ENCODE results near the gene TIGD1. TPM values are rescaled to one million over a fixed set of nuclear protein-coding genes. Genes with fewer than 3 reads are reported as not detected.

Gene TIGD1
- total and polyA plus RNA-seq, 2 experiments from 2014 or later = 7.6 to 9.3 TPM

DNA sequence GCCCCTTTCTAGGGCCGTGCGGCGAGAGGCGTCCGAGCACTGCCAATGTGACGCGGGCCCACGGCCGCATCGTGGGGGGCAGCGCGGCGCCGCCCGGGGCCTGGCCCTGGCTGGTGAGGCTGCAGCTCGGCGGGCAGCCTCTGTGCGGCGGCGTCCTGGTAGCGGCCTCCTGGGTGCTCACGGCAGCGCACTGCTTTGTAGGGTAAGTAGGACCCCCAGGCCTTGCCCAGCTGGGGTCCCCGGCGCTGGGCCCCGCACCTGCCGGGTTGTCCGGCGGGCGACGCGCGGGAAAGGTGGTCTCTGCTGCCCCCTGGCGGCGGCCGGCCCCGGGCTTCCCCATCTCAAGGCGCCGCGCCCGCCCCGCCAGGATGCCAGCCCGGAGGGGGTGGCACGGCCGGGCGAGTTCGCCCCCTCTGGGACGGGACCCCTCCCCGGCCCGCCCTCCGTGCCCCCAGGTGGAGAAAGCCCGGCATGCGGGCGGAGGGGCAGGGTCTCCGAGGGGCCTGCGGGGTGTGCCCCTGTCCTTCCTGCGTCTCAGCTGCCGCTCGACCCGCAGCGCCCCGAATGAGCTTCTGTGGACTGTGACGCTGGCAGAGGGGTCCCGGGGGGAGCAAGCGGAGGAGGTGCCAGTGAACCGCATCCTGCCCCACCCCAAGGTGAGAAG is 28.3 kb downstream of the TIGD1 start (continued):
- TF ChIP-seq, protein P1, sequence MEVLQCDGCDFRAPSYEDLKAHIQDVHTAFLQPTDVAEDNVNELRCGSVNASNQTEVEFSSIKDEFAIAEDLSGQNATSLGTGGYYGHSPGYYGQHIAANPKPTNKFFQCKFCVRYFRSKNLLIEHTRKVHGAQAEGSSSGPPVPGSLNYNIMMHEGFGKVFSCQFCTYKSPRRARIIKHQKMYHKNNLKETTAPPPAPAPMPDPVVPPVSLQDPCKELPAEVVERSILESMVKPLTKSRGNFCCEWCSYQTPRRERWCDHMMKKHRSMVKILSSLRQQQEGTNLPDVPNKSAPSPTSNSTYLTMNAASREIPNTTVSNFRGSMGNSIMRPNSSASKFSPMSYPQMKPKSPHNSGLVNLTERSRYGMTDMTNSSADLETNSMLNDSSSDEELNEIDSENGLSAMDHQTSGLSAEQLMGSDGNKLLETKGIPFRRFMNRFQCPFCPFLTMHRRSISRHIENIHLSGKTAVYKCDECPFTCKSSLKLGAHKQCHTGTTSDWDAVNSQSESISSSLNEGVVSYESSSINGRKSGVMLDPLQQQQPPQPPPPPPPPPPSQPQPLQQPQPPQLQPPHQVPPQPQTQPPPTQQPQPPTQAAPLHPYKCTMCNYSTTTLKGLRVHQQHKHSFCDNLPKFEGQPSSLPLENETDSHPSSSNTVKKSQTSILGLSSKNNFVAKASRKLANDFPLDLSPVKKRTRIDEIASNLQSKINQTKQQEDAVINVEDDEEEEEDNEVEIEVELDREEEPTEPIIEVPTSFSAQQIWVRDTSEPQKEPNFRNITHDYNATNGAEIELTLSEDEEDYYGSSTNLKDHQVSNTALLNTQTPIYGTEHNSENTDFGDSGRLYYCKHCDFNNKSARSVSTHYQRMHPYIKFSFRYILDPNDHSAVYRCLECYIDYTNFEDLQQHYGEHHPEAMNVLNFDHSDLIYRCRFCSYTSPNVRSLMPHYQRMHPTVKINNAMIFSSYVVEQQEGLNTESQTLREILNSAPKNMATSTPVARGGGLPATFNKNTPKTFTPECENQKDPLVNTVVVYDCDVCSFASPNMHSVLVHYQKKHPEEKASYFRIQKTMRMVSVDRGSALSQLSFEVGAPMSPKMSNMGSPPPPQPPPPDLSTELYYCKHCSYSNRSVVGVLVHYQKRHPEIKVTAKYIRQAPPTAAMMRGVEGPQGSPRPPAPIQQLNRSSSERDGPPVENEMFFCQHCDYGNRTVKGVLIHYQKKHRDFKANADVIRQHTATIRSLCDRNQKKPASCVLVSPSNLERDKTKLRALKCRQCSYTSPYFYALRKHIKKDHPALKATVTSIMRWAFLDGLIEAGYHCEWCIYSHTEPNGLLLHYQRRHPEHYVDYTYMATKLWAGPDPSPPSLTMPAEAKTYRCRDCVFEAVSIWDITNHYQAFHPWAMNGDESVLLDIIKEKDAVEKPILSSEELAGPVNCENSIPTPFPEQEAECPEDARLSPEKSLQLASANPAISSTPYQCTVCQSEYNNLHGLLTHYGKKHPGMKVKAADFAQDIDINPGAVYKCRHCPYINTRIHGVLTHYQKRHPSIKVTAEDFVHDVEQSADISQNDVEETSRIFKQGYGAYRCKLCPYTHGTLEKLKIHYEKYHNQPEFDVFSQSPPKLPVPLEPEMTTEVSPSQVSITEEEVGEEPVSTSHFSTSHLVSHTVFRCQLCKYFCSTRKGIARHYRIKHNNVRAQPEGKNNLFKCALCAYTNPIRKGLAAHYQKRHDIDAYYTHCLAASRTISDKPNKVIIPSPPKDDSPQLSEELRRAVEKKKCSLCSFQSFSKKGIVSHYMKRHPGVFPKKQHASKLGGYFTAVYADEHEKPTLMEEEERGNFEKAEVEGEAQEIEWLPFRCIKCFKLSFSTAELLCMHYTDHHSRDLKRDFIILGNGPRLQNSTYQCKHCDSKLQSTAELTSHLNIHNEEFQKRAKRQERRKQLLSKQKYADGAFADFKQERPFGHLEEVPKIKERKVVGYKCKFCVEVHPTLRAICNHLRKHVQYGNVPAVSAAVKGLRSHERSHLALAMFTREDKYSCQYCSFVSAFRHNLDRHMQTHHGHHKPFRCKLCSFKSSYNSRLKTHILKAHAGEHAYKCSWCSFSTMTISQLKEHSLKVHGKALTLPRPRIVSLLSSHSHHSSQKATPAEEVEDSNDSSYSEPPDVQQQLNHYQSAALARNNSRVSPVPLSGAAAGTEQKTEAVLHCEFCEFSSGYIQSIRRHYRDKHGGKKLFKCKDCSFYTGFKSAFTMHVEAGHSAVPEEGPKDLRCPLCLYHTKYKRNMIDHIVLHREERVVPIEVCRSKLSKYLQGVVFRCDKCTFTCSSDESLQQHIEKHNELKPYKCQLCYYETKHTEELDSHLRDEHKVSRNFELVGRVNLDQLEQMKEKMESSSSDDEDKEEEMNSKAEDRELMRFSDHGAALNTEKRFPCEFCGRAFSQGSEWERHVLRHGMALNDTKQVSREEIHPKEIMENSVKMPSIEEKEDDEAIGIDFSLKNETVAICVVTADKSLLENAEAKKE (CRISPR knock-in tag; IDR thresholded peaks at IDR 0.05) = no peak
- no peak for TF ChIP-seq ZNF114 (CRISPR knock-in tag; IDR thresholded peaks at IDR 0.05)

DNA sequence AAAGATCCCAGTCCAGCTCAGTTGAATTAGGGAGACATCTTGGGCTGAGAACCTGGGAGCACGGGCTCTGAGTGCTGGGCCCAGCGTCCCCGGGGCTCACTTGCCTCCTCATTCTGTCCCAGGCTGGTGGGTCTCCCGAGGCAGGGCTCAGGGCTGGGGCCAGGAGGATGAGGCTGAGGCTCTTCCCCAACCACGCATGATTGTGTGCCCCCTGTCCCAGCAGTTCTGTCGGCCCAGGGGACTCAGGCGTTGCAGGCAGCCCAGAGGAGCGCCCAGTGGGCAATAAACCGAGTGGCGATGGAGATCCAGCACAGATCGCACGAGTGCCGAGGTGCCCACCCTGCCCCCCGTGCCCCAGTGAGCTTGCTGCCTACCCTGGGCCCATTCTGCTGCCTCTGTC is 29.3 kb downstream of the TIGD1 start:
- DNase-seq (ENCODE audit: low spot score) (no peak), ATAC-seq (no peak)
- Histone ChIP-seq H3K27ac (ENCODE audit: low read depth) (no peak overlapping the region), H3F3A (replicated peaks; ENCODE audit: low read depth) (0 out of 2 replicates have a peak, but pooled peaks cover 3% of the 10 kb centered on the region), H2AFZ (no peak overlapping the region), H3K4me1 (ENCODE audit: insufficient read depth) (no peaks in the 10 kb centered on the region; the same call in 1 of the 2 replicates), H3K9me2 (ENCODE audit: insufficient read depth) (no peaks in the 10 kb centered on the region), H3K27me3 (ENCODE audit: insufficient read depth) (peaks cover 44% of the 10 kb centered on the region), H3K4me3 (no peak overlapping the region), H3K36me3 (ENCODE audit: insufficient read depth) (no peaks in the 10 kb centered on the region), H4K20me1 (replicated peaks; ENCODE audit: insufficient read depth) (no peaks in the 10 kb centered on the region), H3K79me2 (replicated peaks; ENCODE audit: insufficient read depth) (no peaks in the 10 kb centered on the region), H3K4me2 (no peak overlapping the region)
- no peak overlapping the region for H3K4me3 Mint-ChIP-seq
- no peak overlapping the region for H3K27ac Mint-ChIP-seq
- no peaks in the 10 kb centered on the region for H3K9me3 Mint-ChIP-seq
- H3K4me1 Mint-ChIP-seq = peaks cover 17% of the 10 kb centered on the region
- peaks cover 36% of the 10 kb centered on the region for H3K27me3 Mint-ChIP-seq (ENCODE audit: insufficient read depth, low read depth, poor library complexity)
- H3K36me3 Mint-ChIP-seq (ENCODE audit: low read depth) = no peaks in the 10 kb centered on the region
- TF ChIP-seq STAT1 (IDR thresholded peaks at IDR 0.05; ENCODE audit: unreplicated experiment) (no peak), ZNF331 (CRISPR knock-in tag; IDR thresholded peaks at IDR 0.05; ENCODE audit: low read depth) (no peak), JUNB (IDR thresholded peaks at IDR 0.05; ENCODE audit: unreplicated experiment) (no peak)
- TF ChIP-seq, protein P2, sequence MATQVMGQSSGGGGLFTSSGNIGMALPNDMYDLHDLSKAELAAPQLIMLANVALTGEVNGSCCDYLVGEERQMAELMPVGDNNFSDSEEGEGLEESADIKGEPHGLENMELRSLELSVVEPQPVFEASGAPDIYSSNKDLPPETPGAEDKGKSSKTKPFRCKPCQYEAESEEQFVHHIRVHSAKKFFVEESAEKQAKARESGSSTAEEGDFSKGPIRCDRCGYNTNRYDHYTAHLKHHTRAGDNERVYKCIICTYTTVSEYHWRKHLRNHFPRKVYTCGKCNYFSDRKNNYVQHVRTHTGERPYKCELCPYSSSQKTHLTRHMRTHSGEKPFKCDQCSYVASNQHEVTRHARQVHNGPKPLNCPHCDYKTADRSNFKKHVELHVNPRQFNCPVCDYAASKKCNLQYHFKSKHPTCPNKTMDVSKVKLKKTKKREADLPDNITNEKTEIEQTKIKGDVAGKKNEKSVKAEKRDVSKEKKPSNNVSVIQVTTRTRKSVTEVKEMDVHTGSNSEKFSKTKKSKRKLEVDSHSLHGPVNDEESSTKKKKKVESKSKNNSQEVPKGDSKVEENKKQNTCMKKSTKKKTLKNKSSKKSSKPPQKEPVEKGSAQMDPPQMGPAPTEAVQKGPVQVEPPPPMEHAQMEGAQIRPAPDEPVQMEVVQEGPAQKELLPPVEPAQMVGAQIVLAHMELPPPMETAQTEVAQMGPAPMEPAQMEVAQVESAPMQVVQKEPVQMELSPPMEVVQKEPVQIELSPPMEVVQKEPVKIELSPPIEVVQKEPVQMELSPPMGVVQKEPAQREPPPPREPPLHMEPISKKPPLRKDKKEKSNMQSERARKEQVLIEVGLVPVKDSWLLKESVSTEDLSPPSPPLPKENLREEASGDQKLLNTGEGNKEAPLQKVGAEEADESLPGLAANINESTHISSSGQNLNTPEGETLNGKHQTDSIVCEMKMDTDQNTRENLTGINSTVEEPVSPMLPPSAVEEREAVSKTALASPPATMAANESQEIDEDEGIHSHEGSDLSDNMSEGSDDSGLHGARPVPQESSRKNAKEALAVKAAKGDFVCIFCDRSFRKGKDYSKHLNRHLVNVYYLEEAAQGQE (IDR thresholded peaks at IDR 0.05; ENCODE audit: unreplicated experiment) = no peak

All from GM23338 (cell line).